Measurements from ENCODE around the gene ADARB2. TPM values are rescaled to one million over a fixed set of nuclear protein-coding genes. Genes with fewer than 3 reads are reported as not detected.

The ADARB2 gene
- total and polyA plus RNA-seq, 2 experiments from 2014 or later = 0.13 to 0.48 TPM

DNA sequence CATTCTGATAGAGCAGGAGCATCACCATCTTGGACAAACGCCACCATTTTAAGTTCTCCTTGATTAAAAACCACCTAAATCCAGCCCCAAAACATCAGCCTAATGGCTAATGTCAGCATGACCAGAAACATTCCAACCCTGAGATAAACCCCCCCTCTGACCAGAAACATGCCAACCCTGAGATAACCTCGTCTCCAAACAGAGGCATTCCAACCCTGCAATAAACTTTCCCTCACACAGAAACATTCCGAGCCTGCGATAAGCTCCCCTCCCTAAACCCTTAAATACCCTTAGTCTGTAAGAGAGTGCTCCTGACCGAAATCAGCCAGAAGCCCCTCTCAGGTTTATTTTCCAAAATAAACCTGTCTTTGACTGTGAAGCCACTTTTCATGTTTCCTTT, 76.5 kb downstream of the ADARB2 start:
- Histone ChIP-seq H2AFZ (no peak overlapping the region), H3K9me2 (replicated peaks; ENCODE audit: insufficient read depth) (no peaks in the 10 kb centered on the region), H3K27me3 (peaks cover 5% of the 10 kb centered on the region), H3K4me2 (no peak overlapping the region), H3K4me3 (no peak overlapping the region), H3K9me3 (ENCODE audit: low read depth) (no peaks in the 10 kb centered on the region), H3K4me1 (ENCODE audit: insufficient read depth) (no peaks in the 10 kb centered on the region), H3K79me2 (no peaks in the 10 kb centered on the region), H3K27ac (no peak overlapping the region), H4K20me1 (ENCODE audit: insufficient read depth, poor library complexity, severe bottlenecking) (no peaks in the 10 kb centered on the region), H3K36me3 (replicated peaks; ENCODE audit: insufficient read depth, low read depth) (no peaks in the 10 kb centered on the region)
- 17% methylated on average over 5 of the region's 5 CpGs for WGBS (ENCODE audit: low lambda C conversion rate, missing lambda C conversion rate)
- TF ChIP-seq EZH2 (IDR thresholded peaks at IDR 0.05; ENCODE audit: borderline replicate concordance) (no peak), EZH2phosphoT487 (IDR thresholded peaks at IDR 0.05; ENCODE audit: low read depth, severe bottlenecking, unreplicated experiment) (no peak)
- TF ChIP-seq, protein P1, sequence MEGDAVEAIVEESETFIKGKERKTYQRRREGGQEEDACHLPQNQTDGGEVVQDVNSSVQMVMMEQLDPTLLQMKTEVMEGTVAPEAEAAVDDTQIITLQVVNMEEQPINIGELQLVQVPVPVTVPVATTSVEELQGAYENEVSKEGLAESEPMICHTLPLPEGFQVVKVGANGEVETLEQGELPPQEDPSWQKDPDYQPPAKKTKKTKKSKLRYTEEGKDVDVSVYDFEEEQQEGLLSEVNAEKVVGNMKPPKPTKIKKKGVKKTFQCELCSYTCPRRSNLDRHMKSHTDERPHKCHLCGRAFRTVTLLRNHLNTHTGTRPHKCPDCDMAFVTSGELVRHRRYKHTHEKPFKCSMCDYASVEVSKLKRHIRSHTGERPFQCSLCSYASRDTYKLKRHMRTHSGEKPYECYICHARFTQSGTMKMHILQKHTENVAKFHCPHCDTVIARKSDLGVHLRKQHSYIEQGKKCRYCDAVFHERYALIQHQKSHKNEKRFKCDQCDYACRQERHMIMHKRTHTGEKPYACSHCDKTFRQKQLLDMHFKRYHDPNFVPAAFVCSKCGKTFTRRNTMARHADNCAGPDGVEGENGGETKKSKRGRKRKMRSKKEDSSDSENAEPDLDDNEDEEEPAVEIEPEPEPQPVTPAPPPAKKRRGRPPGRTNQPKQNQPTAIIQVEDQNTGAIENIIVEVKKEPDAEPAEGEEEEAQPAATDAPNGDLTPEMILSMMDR (IDR thresholded peaks at IDR 0.05; ENCODE audit: poor library complexity) = no peak
- DNase-seq (ENCODE audit: low spot score) = no peak

DNA sequence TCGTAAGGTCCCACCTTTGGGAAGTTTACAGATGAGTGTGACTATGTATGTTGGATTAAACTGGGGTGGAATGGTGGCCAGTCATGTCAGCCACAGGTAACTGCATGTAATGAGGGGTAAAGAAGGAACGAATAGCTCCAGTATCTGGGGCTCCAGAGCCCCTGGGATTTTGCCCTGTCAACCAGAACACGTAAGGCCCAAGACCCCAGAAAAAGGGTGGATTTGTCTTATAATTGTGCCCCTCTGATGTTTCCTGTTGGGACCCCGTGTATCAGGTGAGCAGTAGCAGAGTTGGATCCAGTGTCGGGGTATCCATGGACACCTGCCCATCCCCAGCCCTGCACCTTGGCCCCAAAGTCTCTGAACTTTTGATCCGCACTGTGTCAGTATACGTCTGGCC, 76.9 kb downstream of the ADARB2 start:
- no peak overlapping the region for H2AFZ ChIP-seq
- WGBS (ENCODE audit: low lambda C conversion rate, missing lambda C conversion rate) = 85% methylated on average over 7 of the region's 7 CpGs
- no peaks in the 10 kb centered on the region for H3K9me3 ChIP-seq (ENCODE audit: low read depth)
- H3K27me3 ChIP-seq = peaks cover 5% of the 10 kb centered on the region
- DNase-seq (ENCODE audit: low spot score) = no peak
- TF ChIP-seq, protein P1 (IDR thresholded peaks at IDR 0.05; ENCODE audit: poor library complexity) = no peak
- TF ChIP-seq EZH2 (IDR thresholded peaks at IDR 0.05; ENCODE audit: borderline replicate concordance) = no peak
- TF ChIP-seq EZH2phosphoT487 (IDR thresholded peaks at IDR 0.05; ENCODE audit: low read depth, severe bottlenecking, unreplicated experiment) = no peak
- no peaks in the 10 kb centered on the region for H4K20me1 ChIP-seq (ENCODE audit: insufficient read depth, poor library complexity, severe bottlenecking)
- no peak overlapping the region for H3K4me3 ChIP-seq
- no peaks in the 10 kb centered on the region for H3K79me2 ChIP-seq
- H3K9me2 ChIP-seq (replicated peaks; ENCODE audit: insufficient read depth) = no peaks in the 10 kb centered on the region
- H3K4me2 ChIP-seq = no peak overlapping the region
- H3K36me3 ChIP-seq (replicated peaks; ENCODE audit: insufficient read depth, low read depth) = no peaks in the 10 kb centered on the region
- peaks cover 3% of the 10 kb centered on the region for H3K4me1 ChIP-seq (ENCODE audit: insufficient read depth)
- no peak overlapping the region for H3K27ac ChIP-seq

DNA sequence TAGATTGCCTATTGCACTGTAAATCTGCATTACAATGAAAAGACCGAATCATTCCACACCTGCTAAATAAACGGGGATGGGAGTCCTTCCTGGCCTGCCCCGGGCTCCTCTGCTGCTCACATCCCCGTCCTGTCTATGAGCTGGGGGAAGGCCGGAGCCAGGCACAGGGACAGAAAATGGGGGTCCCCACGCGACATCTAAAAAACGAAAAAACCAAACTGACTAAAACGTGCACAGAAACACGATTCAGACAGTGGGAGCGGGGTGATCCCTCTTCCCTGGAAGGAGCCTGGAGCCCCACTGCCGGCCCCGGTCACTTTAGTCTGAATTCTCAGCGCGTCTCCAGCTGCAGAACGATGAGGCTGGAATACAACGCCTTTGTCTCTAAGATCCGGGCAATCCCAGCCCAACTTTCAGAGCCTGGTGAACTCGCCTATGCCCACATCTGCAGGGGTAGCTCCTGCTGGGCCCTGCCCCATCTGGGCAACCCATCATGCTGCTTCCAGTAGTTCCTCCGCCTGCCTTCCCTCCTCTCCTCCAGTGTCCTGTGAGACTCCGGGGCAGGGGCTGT, 78.0 kb downstream of the ADARB2 start:
- no peaks in the 10 kb centered on the region for H3K79me2 ChIP-seq
- TF ChIP-seq EZH2 (IDR thresholded peaks at IDR 0.05; ENCODE audit: borderline replicate concordance) = no peak
- TF ChIP-seq EZH2phosphoT487 (IDR thresholded peaks at IDR 0.05; ENCODE audit: low read depth, severe bottlenecking, unreplicated experiment) = no peak
- TF ChIP-seq, protein P1 (IDR thresholded peaks at IDR 0.05; ENCODE audit: poor library complexity) = no peak
- H3K9me3 ChIP-seq (ENCODE audit: low read depth) = no peaks in the 10 kb centered on the region
- no peak for DNase-seq (ENCODE audit: low spot score)
- peaks cover 5% of the 10 kb centered on the region for H3K27me3 ChIP-seq
- H3K4me3 ChIP-seq = no peak overlapping the region
- H3K4me1 ChIP-seq (ENCODE audit: insufficient read depth) = peaks cover 11% of the 10 kb centered on the region
- 88% methylated on average over 21 of the region's 21 CpGs for WGBS (ENCODE audit: low lambda C conversion rate, missing lambda C conversion rate)
- H3K27ac ChIP-seq = no peak overlapping the region
- H4K20me1 ChIP-seq (ENCODE audit: insufficient read depth, poor library complexity, severe bottlenecking) = no peaks in the 10 kb centered on the region
- no peak overlapping the region for H2AFZ ChIP-seq
- no peak overlapping the region for H3K4me2 ChIP-seq
- no peaks in the 10 kb centered on the region for H3K9me2 ChIP-seq (replicated peaks; ENCODE audit: insufficient read depth)
- H3K36me3 ChIP-seq (replicated peaks; ENCODE audit: insufficient read depth, low read depth) = no peaks in the 10 kb centered on the region

All from hepatocyte (in vitro differentiated cells).